ENCODE data around the gene MAP1B.
"Not testable (repeated sequence)": the region's sequence is repeated elsewhere in the genome, so short reads cannot be mapped to it uniquely, and the experiment has no call there.

The MAP1B gene

DNA sequence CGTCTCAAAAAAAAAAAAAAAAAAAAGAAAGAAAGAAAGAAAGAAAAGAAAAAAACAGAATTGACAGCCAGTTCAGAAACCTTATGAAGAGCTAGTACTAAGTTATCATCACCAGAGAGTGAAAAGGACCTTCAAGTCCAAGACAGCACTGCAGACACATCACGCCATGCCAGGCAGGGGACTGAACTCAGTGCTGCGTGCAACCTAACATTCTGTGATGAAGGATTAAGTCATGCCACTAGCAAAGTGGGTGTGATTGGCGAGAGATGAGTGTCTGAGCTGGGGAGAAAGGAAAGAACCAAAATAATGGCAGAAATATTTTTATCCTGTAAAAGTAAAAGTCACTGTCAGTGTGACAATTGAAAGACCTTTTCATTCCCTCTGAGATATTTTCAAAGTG, 54.7 kb downstream of the MAP1B start:
- no peak for DNase-seq (ENCODE audit: low read depth in 2 of 2)

- no peak for DNase-seq (ENCODE audit: low read depth in 2 of 2)
Observed at GRCh38 chr5:72163349-72163983, 56.2 kb downstream of the MAP1B start.

DNA sequence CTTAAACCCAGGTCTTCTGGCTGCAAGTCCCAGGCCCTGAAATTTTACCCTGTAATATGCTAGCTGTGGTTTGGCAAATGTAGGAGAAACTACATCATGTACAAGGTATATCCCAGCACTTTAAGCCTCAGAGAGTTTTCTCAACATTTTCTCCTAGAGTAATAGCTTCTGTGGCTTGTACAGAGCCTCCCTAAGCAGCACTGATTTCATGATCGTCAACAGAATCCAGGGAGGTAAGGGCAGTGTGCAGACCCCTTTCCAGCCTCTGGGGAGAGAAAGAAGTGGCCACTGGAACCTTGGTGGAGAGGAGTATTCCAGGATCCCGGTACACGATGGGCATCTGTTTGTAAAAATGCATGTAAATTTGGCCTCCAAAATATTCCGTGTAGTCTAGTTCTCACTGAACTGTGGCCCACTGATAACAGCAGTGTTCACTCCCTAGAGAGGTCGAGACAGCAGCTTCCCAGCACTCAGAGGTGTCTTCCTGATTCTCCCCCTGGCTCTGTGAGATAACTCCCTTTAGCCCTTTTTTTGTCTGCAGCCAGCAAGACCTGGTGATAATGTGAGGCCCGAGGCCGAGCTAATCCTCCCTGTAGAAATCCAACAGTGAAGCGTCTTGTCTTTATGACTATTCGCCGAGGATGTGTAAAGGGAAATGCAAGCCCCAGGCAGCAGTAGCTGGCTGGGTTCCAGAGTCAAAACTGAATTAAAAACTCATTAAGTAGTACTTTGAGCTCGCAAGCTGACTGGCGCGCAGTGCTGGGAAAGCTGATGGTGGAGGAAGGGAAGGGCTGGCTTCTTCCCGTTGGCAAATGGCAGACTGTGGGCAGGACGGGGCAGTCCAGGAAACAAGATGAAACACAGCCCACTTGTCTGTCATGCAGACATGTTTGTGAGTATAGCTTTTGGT, 59.0 kb downstream of the MAP1B start:
- no peak for DNase-seq (ENCODE audit: low read depth in 2 of 2)

- DNase-seq (ENCODE audit: low read depth in 2 of 2), result no peak
Observed at GRCh38 chr5:72167257-72167656, 60.0 kb downstream of the MAP1B start.

DNA sequence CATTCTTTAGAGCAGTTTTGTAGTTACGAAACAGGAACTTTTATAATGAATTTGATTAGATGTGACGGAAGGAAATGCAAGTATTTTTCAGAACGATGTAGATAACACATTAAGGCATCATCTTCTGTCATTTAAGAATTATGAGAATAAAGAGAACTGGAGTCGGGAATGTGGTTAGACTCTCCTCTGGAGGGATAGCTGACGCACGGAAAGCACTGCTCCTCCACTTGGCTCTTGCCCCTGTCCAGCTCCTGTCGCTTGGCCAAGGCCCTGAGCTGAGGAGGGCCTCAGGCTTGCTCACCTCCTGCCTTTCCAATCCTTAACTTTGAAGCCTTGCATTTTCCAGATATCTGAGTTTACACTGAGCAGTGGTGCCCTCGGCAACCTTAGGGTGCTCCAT, 60.5 kb downstream of the MAP1B start:
- DNase-seq (ENCODE audit: low read depth in 2 of 2), result no peak

GRCh38 chr5:72170101-72170500, 62.8 kb downstream of the MAP1B start:
- no peak for DNase-seq (ENCODE audit: low read depth in 2 of 2)

DNA sequence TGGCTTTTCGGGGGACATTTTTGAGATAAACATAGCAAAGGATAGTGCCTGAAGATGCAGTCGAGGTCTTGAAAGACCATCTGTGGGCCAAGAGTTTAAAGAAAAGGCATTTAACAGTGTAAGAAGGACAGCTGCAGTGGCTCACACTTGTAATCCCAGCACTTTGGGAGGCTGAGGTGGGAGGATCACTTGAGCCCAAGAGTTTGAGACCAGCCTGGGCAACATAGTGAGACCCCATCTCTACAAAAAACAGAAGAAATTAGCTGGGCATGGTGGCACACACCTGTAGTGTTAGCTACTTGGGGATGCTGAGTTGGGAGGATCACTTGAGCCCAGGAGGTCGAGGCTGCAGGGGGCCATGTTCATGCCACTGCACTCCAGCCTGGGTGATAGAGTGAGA, 63.9 kb downstream of the MAP1B start:
- DNase-seq (ENCODE audit: low read depth in 2 of 2), result not testable (repeated sequence)

DNA sequence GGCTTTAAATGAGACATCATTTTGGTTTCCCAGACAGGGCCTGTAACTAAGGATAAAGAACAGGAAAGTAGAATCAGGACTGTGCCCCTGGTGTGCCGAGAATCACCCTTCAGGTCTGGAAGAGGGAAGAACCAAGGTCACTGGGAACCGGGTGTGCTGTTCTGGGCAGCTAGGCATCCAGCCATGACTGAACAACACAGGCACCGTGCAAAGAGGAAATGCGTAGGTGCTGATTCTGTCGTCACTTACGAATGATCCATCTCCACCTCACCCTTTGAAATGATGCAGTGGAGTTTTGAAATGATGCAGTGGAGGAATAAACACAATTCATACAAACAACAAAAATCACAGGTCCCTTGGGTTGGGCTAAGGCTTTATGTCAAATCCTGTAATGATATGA, 64.4 kb downstream of the MAP1B start:
- no peak for DNase-seq (ENCODE audit: low read depth in 2 of 2)

DNA sequence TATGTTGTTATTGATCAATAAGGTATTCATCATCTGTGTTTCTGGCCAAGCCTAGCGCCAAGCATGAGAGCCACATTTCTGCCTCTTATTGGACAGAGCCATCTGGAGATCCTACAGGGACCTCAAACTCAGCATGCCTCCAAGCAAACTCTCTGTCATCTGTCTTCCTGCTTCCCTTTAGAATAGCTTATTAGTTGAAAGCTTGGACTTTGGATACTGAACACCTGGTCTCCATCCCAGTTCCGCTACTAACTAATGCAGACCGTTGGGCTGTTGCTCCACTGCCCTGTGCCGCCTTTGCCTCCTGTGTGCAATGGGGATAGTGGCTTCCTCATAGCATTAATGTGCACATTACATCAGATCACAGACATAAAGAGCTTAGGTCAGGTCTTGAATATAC, 65.5 kb downstream of the MAP1B start:
- DNase-seq (ENCODE audit: low read depth in 2 of 2), result no peak

- DNase-seq (ENCODE audit: low read depth in 2 of 2), result no peak
Observed at GRCh38 chr5:72177538-72177937, 70.3 kb downstream of the MAP1B start.

GRCh38 chr5:72179028-72179815, 71.9 kb downstream of the MAP1B start:
- no peak for DNase-seq (ENCODE audit: low read depth in 2 of 2)

DNA sequence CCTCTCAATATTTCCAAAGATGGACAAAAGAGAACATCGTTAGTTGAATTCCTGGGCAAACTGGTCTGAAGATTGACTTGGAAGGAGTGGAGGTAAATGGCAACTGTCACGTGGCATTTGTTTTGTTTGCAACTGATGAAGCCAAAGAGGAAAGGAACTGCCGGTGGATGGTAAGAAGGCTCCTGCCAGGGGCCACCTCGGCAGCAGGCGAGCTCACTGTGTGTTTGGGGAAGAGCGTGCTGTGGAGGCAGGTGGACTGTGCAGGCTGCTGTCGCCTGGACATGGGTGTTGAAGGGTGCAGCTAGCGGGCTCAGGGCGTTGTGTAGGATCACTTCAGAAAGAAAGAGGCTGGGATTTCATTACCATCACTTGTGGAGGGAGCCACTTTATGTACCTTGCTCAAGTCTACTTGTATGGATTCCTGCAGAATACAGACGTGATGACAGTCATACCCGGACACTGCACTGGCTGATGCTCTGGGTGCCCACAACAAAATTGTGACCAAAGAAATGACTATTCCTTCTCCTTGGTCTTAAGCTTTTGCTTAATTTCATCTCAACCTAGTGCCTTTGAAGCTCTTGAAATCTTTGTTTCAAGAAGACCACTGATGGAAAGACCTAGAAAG, 72.7 kb downstream of the MAP1B start:
- no peak for DNase-seq (ENCODE audit: low read depth in 2 of 2)

- DNase-seq (ENCODE audit: low read depth in 2 of 2), result no peak
Observed at GRCh38 chr5:72180925-72181324, 73.7 kb downstream of the MAP1B start.

GRCh38 chr5:72182686-72183085, 75.4 kb downstream of the MAP1B start:
- no peak for DNase-seq (ENCODE audit: low read depth in 2 of 2)

DNA sequence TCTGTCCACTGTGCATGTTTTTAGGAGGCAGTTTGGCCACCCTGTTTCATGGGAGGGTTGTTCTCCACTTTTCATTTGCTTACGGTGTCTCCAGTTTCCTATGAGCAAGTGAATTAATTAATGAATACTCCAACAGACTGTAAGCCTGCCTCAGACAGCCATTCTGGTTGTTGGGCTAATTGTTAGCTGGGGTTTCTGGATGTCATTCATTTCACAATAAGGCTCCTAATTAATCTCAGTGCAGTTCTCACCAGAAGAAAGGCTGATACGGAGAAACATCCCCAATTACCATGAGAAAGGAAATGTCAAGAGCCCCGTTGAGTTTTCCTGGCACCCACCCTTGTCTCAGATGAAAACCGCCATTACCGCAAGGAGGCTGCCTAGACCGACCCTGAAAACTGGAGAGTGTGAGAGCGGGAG, 75.8 kb downstream of the MAP1B start:
- no peak for DNase-seq (ENCODE audit: low read depth in 2 of 2)

DNA sequence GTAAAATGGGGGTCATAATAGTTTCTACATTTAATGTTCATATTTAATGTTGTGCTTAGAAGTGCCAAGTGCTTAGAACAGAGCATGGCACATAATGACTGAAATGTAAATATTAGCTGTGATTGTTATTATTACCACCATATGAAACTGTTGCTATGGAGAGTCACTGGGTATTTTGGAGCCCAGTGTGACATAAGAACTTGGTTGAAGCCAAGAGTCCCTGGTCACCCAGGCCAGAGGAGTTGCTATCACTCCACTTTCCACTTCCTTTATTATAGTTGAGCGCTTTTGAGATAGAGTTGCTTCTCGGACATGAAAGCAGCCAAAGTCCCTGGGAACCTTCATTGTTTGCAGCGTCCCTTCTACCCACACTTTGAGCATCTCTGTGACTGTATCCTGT, 77.1 kb downstream of the MAP1B start:
- DNase-seq (ENCODE audit: low read depth in 2 of 2), result no peak

DNA sequence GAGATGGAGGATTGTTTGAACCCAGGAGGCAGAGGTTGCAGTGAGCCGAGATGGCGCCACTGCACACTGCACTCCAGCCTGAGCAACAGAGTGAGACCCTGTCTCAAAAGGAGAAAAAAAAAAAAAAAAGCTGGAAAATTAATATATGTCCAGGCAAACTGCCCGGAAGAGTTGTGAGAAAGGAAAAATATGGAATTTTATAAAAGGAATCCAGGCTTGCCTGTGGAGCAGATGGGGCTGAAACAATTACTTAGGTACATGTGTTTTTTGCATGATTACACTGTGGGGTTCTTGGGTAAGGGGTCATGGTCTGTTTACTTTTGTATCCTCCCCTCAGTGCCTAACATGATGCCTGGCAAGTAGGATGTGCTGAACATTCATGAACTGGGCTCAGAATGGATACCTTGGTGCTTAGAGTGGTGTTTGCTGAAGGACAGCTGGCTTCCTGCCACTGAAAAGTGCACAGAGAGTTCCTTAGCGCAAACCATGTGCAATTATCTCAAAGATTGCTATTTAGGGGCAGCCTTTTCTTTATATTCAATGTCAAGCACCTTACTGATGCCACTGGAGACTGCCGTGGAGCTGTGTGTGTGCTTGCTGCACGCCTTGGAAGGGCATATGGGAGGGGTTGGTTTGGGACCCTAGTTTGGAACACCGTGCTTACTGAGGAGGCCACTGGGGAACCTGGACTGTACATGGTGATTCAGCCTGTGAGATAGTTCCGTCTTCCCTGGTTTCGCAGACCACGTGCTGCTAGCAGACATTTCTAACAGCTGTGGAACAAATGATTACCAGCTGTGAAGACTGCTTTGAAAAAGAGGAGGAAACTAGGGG, 78.4 kb downstream of the MAP1B start:
- no peak for DNase-seq (ENCODE audit: low read depth in 2 of 2)

- no peak for DNase-seq (ENCODE audit: low read depth in 2 of 2)
Observed at GRCh38 chr5:72187388-72188075, 80.3 kb downstream of the MAP1B start.

- no peak for DNase-seq (ENCODE audit: low read depth in 2 of 2)
Observed at GRCh38 chr5:72188166-72188565, 80.9 kb downstream of the MAP1B start.

DNA sequence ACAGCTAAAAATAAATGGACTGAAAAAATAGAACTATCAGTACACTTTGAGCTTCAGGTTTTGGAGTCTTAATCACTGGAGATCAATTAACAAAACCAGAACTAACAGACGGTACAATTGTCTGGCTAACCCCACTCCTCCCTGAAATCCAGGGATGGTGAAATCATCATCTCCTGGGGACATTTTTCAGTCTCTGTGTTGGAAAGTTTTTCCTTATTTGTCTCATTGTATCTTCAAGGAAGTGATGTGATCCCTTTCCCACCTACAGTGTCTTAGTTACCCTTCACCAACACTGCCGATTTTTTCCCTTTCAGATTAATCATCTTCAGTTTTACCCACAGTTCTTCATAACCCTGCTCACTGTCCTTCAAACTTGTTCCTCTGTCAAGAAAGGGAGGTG, 81.9 kb downstream of the MAP1B start:
- DNase-seq (ENCODE audit: low read depth in 2 of 2), result no peak

DNA sequence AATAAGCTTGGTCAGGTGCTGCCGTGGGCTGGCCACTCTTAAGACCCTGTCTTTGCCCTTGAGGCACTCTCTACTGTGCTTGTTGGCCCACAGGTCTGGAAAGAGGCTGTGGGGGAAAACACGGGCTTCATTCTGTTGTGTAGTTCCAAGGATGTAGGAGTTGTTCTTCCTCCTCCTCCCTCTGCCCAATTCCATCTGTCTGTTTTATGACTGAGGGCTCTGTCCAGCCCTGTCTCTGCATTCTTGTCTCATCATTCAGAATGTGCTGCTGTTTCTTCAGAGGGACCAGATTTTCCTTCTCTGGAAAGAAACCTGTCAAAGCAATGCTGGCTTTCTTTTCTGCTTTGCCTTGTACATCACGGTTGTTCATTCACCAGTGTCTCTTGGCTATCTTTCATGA, 84.1 kb downstream of the MAP1B start:
- DNase-seq (ENCODE audit: low read depth in 2 of 2), result no peak
